ENCODE measurements around the gene SUPT5H.

DNA sequence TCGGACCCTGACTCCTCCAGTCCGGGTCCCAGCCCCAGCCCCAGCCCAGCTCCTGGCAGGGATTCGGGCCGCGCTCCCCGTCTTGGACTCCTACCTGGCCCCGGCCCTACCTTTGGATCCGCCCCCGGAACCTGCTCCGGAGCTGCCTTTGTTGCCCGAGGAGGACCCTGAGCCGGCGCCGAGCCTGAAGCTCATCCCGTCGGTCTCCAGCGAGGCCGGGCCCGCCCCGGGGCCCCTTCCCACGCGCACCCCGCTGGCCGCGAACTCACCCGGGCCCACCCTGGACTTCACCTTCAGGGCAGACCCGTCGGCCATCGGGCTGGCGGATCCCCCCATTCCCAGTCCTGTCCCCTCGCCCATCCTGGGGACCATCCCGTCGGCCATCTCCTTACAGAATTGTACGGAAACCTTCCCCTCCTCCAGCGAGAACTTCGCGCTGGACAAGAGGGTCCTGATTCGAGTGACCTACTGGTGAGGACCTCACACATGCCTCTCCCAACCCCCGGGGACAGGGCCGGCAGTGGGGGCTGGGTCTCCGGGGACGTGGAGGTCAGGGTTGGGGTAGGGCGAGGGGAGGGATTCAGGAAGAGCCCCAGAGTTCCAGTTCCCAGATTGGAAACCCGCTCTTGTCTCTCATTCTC is 70.3 kb downstream of the SUPT5H start:
- TF ChIP-seq CTCF (IDR thresholded peaks at IDR 0.05) (no peak), EZH2phosphoT487 (IDR thresholded peaks at IDR 0.05) (no peak), EZH2 (IDR thresholded peaks at IDR 0.05) (no peak)

All from neural progenitor cell (in vitro differentiated cells).